ENCODE results near the gene CPTP.
A peak's percentile ranks its signal among the peaks of the same experiment; 100 is the strongest.

The CPTP gene

GRCh38 chr1:1307261-1307922 lies 17.2 kb upstream of the CPTP start:
- Histone ChIP-seq H3K27ac (peak overlapping the region; percentile 99), H3K27me3 (peaks cover 4% of the 10 kb centered on the region), H3K4me3 (ENCODE audit: low read depth in 1 of 2, low read length in 1 of 2) (peak overlapping the region; percentile 82 to 98), H3K4me1 (ENCODE audit: control insufficient read depth in 1 of 2, insufficient read depth in 1 of 2, low read depth in 1 of 2, low read length in 1 of 2) (peaks cover 37 to 43% of the 10 kb centered on the region in 2 experiments), H3K36me3 (peaks cover 26% of the 10 kb centered on the region), H3K9me3 (no peaks in the 10 kb centered on the region)
- no peak for TF ChIP-seq CTCF (IDR thresholded peaks at IDR 0.05)

DNA sequence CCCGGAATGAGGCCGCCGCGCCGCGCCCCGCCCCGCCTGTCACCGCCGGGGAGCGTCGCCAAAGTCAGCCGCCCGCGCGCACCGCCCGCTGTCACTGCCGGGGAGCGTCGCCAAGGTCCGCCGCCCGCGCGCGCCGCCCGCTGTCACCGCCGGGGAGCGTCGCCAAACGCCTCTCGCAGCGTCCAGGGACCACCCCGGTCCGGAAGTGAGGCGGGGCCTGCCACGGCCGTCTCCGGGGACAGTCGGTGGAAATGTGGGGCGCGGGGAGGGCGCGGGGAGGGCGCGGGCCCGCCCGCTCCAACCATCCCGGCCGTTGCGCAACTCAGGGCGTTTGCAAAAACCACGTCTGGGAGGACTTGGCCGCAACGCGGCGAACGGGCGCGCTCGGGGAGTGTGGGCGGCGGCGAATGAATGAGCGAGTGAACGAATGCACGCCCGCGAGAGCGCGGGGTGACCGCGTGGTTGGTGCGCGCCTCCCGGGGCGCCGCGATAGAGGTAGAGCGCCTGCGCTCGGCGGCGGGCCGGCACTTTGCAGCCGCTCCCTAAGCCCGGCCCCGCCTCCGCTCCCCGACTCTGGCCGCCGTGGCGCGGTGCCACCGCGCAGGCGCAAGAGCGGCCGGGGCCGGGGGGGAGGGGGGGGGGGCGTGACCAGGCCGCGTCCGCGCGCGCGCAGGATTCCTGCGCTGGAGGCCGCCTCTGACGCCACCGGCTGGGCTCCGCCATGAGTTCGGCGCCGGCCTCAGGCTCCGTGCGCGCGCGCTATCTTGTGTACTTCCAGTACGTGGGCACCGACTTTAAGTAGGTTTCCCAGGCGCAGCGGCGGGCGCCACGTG lies 16.5 kb upstream of the CPTP start, which contains the start of the genes ACAP3 and PUSL1:
TSS of gene ACAP3 (minus strand) at position 8 of the 833 bp plus-strand sequence. CDS start 115 bp downstream, outside the sequence.
TSS of gene PUSL1 (plus strand) at position 675 of the 833 bp plus-strand sequence. CDS start at position 722, 47 bp downstream.
- H3K27ac ChIP-seq: peak within 1 kb of the TSS; percentile 99
- peaks cover 37 to 43% of the 10 kb centered on the region in 2 experiments for H3K4me1 ChIP-seq (ENCODE audit: control insufficient read depth in 1 of 2, insufficient read depth in 1 of 2, low read depth in 1 of 2, low read length in 1 of 2)
- peaks cover 33% of the 10 kb centered on the region for H3K36me3 ChIP-seq
- peaks cover 4% of the 10 kb centered on the region for H3K27me3 ChIP-seq
- TF ChIP-seq CTCF (IDR thresholded peaks at IDR 0.05): no peak
- peak within 1 kb of the TSS; percentile 82 to 98 for H3K4me3 ChIP-seq (ENCODE audit: low read depth in 1 of 2, low read length in 1 of 2)
- no peaks in the 10 kb centered on the region for H3K9me3 ChIP-seq

GRCh38 chr1:1308756-1309250 lies 15.8 kb upstream of the CPTP start:
- peak overlapping the region; percentile 82 to 98 for H3K4me3 ChIP-seq (ENCODE audit: low read depth in 1 of 2, low read length in 1 of 2)
- peaks cover 4% of the 10 kb centered on the region for H3K27me3 ChIP-seq
- no peak for TF ChIP-seq CTCF (IDR thresholded peaks at IDR 0.05)
- peaks cover 40% of the 10 kb centered on the region for H3K36me3 ChIP-seq
- H3K27ac ChIP-seq: peak overlapping the region; percentile 99
- no peaks in the 10 kb centered on the region for H3K9me3 ChIP-seq
- H3K4me1 ChIP-seq (ENCODE audit: control insufficient read depth in 1 of 2, insufficient read depth in 1 of 2, low read depth in 1 of 2, low read length in 1 of 2): peaks cover 37 to 43% of the 10 kb centered on the region in 2 experiments

DNA sequence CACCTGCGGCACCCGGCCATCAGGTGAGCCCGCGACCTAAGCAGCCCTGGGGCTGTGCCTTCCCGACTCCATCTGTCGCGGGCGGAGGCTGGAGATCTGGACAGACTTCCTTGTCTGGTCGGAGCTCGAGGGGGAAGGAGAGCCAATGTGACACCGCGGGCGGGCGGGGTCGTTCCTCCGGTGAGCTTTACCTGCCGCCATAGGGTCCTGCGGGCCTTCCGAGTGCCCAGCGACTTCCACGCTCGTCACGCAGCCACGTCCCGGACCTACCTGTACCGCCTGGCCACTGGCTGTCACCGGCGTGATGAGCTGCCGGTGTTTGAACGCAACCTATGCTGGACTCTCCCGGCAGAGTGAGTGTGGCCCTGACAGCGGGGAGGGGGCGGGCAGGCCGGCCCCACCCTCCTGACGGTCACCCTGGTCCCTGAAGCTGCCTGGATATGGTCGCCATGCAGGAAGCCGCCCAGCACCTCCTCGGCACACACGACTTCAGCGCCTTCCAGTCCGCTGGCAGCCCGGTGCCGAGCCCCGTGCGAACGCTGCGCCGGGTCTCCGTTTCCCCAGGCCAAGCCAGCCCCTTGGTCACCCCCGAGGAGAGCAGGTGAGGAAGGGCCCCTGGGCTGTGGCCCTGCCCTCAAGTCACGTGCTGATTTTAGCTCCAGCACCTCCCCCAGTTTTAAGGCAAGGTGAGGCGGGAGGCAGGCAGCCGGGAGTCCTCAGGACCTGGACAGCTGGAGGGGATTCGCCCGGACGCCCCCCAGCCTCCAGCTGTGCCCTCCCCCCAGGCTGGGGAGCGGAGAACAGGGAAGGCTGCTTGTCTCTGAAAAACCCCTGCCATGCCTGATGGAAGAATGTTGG lies 15.1 kb upstream of the CPTP start:
- Histone ChIP-seq H3K9me3 (no peaks in the 10 kb centered on the region), H3K27ac (peak overlapping the region; percentile 99), H3K4me1 (ENCODE audit: control insufficient read depth in 1 of 2, insufficient read depth in 1 of 2, low read depth in 1 of 2, low read length in 1 of 2) (peaks cover 37 to 42% of the 10 kb centered on the region in 2 experiments), H3K4me3 (ENCODE audit: low read depth in 1 of 2, low read length in 1 of 2) (peak overlapping the region; percentile 82 to 98), H3K36me3 (peaks cover 47% of the 10 kb centered on the region), H3K27me3 (peaks cover 4% of the 10 kb centered on the region)
- TF ChIP-seq CTCF (IDR thresholded peaks at IDR 0.05): no peak

GRCh38 chr1:1310109-1310385 lies 14.6 kb upstream of the CPTP start:
- peaks cover 33 to 36% of the 10 kb centered on the region in 2 experiments for H3K4me1 ChIP-seq (ENCODE audit: control insufficient read depth in 1 of 2, insufficient read depth in 1 of 2, low read depth in 1 of 2, low read length in 1 of 2)
- no peak overlapping the region for H3K4me3 ChIP-seq (ENCODE audit: low read depth in 1 of 2, low read length in 1 of 2)
- H3K36me3 ChIP-seq: peaks cover 53% of the 10 kb centered on the region
- H3K9me3 ChIP-seq: no peaks in the 10 kb centered on the region
- peaks cover 4% of the 10 kb centered on the region for H3K27me3 ChIP-seq
- no peak overlapping the region for H3K27ac ChIP-seq
- no peak for TF ChIP-seq CTCF (IDR thresholded peaks at IDR 0.05)
